G401 (cell line): Measurements from ENCODE around the gene RBM27. TPM values are rescaled to one million over a fixed set of nuclear protein-coding genes. Genes with fewer than 3 reads are reported as not detected.

Experiments used
- total RNA-seq: library from RNA; depleted of rRNA; stranded (reverse); fragments of >200 nt; shearing (Covaris generic); gene quantifications from 2 replicates; pipeline ENCODE4 v1.2.3, GENCODE V29; 2014; rRNA removed

Gene RBM27
- total RNA-seq, 1 experiment from 2014 or later = 45.2 TPM

Other genes with a start within 250 kb of the RBM27 start
- not detected in 2 replicates for gene PLAC8L1, start 98.0 kb upstream of the RBM27 start, total RNA-seq
- gene LARS1, start 21.0 kb upstream of the RBM27 start, total RNA-seq = 64.7 and 81.5 TPM in 2 replicates
- not detected in 2 replicates for gene POU4F3, start 135.2 kb downstream of the RBM27 start, total RNA-seq
- 33.9 and 36.1 TPM in 2 replicates for gene TCERG1, start 243.7 kb downstream of the RBM27 start, total RNA-seq